ENCODE data around the gene SVOP. TPM values are rescaled to one million over a fixed set of nuclear protein-coding genes. Genes with fewer than 3 reads are reported as not detected.

Gene SVOP
- total and polyA plus RNA-seq, 2 experiments from 2014 or later, result 0.10 TPM; not detected in 1

GRCh38 chr12:108890208-108890607 is 130.7 kb downstream of the SVOP start:
- DNase-seq (ENCODE audit: low spot score), result peak; percentile 39
- H3K4me2 ChIP-seq, result no peak overlapping the region
- no peaks in the 10 kb centered on the region for H3K79me2 ChIP-seq (replicated peaks; ENCODE audit: insufficient read depth)
- H3F3A ChIP-seq (replicated peaks; ENCODE audit: low read depth), result no peaks in the 10 kb centered on the region
- no peak overlapping the region for H3K27ac Mint-ChIP-seq
- H3K4me1 Mint-ChIP-seq, result no peaks in the 10 kb centered on the region
- H3K36me3 ChIP-seq (ENCODE audit: insufficient read depth), result no peaks in the 10 kb centered on the region
- H3K9me2 ChIP-seq (ENCODE audit: insufficient read depth), result no peaks in the 10 kb centered on the region
- TF ChIP-seq CREB1 (CRISPR knock-in tag; IDR thresholded peaks at IDR 0.05; ENCODE audit: low read depth) (no peak), REST (IDR thresholded peaks at IDR 0.05; ENCODE audit: unreplicated experiment) (peak; percentile 78)
- H2AFZ ChIP-seq, result no peak overlapping the region
- H3K27me3 Mint-ChIP-seq (ENCODE audit: insufficient read depth, low read depth, poor library complexity), result peaks cover 3% of the 10 kb centered on the region
- H3K9me3 Mint-ChIP-seq, result peaks cover 6% of the 10 kb centered on the region; the same call in 2 of the 3 replicates
- no peaks in the 10 kb centered on the region for H4K20me1 ChIP-seq (replicated peaks; ENCODE audit: insufficient read depth)
- no peak overlapping the region for H3K4me3 Mint-ChIP-seq
- H3K4me1 ChIP-seq (ENCODE audit: insufficient read depth), result no peaks in the 10 kb centered on the region
- no peaks in the 10 kb centered on the region for H3K36me3 Mint-ChIP-seq (ENCODE audit: low read depth)
- no peaks in the 10 kb centered on the region for H3K27me3 ChIP-seq (ENCODE audit: insufficient read depth)
- H3K27ac ChIP-seq (ENCODE audit: low read depth), result no peak overlapping the region
- H3K4me3 ChIP-seq, result no peak overlapping the region
- ATAC-seq, result peak; percentile 59; the same call in 2 of the 3 replicates

GRCh38 chr12:108888031-108888430 is 132.8 kb downstream of the SVOP start:
- ATAC-seq (no peak), DNase-seq (ENCODE audit: low spot score) (no peak)
- H3K4me1 ChIP-seq (ENCODE audit: insufficient read depth), result no peaks in the 10 kb centered on the region; the same call in 1 of the 2 replicates
- H2AFZ ChIP-seq, result no peak overlapping the region
- Mint-ChIP-seq H3K27ac (no peak overlapping the region), H3K27me3 (ENCODE audit: insufficient read depth, low read depth, poor library complexity) (peaks cover 6% of the 10 kb centered on the region), H3K4me3 (no peak overlapping the region), H3K4me1 (no peaks in the 10 kb centered on the region), H3K36me3 (ENCODE audit: low read depth) (no peaks in the 10 kb centered on the region), H3K9me3 (peaks cover 4% of the 10 kb centered on the region; the same call in 1 of the 3 replicates)
- no peaks in the 10 kb centered on the region for H3K9me2 ChIP-seq (ENCODE audit: insufficient read depth)
- H3K4me2 ChIP-seq, result no peak overlapping the region
- H3K36me3 ChIP-seq (ENCODE audit: insufficient read depth), result no peaks in the 10 kb centered on the region
- no peaks in the 10 kb centered on the region for H4K20me1 ChIP-seq (replicated peaks; ENCODE audit: insufficient read depth)
- H3K27me3 ChIP-seq (ENCODE audit: insufficient read depth), result no peaks in the 10 kb centered on the region
- H3K27ac ChIP-seq (ENCODE audit: low read depth), result no peak overlapping the region
- H3K79me2 ChIP-seq (replicated peaks; ENCODE audit: insufficient read depth), result no peaks in the 10 kb centered on the region
- no peak overlapping the region for H3K4me3 ChIP-seq
- no peaks in the 10 kb centered on the region for H3F3A ChIP-seq (replicated peaks; ENCODE audit: low read depth)
- no peak for TF ChIP-seq CTCF (conservative IDR thresholded peaks at IDR 0.05; ENCODE audit: low read depth in 2 of 2)
- no peak for TF ChIP-seq NANOG (IDR thresholded peaks at IDR 0.05; ENCODE audit: borderline replicate concordance)
- TF ChIP-seq ZNF462 (CRISPR knock-in tag; IDR thresholded peaks at IDR 0.05), result no peak
- no peak for TF ChIP-seq REST (IDR thresholded peaks at IDR 0.05; ENCODE audit: unreplicated experiment)
- no peak for TF ChIP-seq ZNF114 (CRISPR knock-in tag; IDR thresholded peaks at IDR 0.05)

Measured in GM23338 (cell line).